ENCODE data around the gene CA7.

The CA7 gene

GRCh38 chr16:66849549-66849948, 5.3 kb downstream of the CA7 start:
- DNase-seq (ENCODE audit: low read depth): no peak
- no peak overlapping the region for H3K4me3 ChIP-seq (replicated peaks; ENCODE audit: low read depth, low read length)
- TF ChIP-seq, protein P1, sequence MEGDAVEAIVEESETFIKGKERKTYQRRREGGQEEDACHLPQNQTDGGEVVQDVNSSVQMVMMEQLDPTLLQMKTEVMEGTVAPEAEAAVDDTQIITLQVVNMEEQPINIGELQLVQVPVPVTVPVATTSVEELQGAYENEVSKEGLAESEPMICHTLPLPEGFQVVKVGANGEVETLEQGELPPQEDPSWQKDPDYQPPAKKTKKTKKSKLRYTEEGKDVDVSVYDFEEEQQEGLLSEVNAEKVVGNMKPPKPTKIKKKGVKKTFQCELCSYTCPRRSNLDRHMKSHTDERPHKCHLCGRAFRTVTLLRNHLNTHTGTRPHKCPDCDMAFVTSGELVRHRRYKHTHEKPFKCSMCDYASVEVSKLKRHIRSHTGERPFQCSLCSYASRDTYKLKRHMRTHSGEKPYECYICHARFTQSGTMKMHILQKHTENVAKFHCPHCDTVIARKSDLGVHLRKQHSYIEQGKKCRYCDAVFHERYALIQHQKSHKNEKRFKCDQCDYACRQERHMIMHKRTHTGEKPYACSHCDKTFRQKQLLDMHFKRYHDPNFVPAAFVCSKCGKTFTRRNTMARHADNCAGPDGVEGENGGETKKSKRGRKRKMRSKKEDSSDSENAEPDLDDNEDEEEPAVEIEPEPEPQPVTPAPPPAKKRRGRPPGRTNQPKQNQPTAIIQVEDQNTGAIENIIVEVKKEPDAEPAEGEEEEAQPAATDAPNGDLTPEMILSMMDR (IDR thresholded peaks at IDR 0.05; ENCODE audit: low read length, missing control alignments): no peak

GRCh38 chr16:66850115-66850815, 6.1 kb downstream of the CA7 start:
- TF ChIP-seq, protein P1 (IDR thresholded peaks at IDR 0.05; ENCODE audit: low read length, missing control alignments): no peak
- DNase-seq (ENCODE audit: low read depth): no peak
- no peak overlapping the region for H3K4me3 ChIP-seq (replicated peaks; ENCODE audit: low read depth, low read length)

GRCh38 chr16:66851166-66851964, 7.2 kb downstream of the CA7 start:
- DNase-seq (ENCODE audit: low read depth): no peak
- no peak overlapping the region for H3K4me3 ChIP-seq (replicated peaks; ENCODE audit: low read depth, low read length)
- TF ChIP-seq, protein P1 (IDR thresholded peaks at IDR 0.05; ENCODE audit: low read length, missing control alignments): no peak

- TF ChIP-seq, protein P1 (IDR thresholded peaks at IDR 0.05; ENCODE audit: low read length, missing control alignments): no peak
- no peak for DNase-seq (ENCODE audit: low read depth)
- no peak overlapping the region for H3K4me3 ChIP-seq (replicated peaks; ENCODE audit: low read depth, low read length)
These were observed 9.3 kb downstream of the CA7 start for GRCh38 chr16:66853261-66854139.

DNA sequence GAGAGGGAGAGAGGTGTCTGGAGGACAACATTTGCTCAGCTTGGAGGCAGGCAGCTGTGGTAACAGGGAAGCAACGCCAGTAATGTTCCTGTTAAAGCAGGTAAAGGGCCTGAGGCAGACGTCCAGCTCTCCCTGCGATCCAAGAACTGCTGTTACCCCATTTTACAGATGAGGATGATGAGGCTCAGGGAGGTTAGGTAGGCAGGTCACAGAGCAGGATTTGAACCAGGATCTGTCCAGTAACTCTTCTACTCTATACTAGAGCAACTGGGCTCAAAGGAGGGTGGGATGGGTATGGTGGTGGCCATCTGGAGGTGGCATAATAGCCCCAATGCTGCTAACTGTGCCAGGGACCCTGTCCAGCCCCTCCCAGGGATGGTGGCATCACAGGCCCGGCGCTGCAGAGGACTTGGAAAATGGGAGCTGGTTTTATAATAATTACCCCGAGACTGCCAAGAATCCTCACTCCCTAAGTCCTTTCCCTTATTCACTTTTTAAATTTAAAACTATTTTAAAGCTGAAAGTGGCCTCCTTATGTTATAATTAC, 12.0 kb downstream of the CA7 start:
- TF ChIP-seq, protein P1 (IDR thresholded peaks at IDR 0.05; ENCODE audit: low read length, missing control alignments): no peak
- DNase-seq (ENCODE audit: low read depth): no peak
- H3K4me3 ChIP-seq (replicated peaks; ENCODE audit: low read depth, low read length): no peak overlapping the region

- H3K4me3 ChIP-seq (replicated peaks; ENCODE audit: low read depth, low read length): no peak overlapping the region
- no peak for DNase-seq (ENCODE audit: low read depth)
- TF ChIP-seq, protein P1 (IDR thresholded peaks at IDR 0.05; ENCODE audit: low read length, missing control alignments): no peak
These were observed 12.6 kb downstream of the CA7 start for GRCh38 chr16:66856801-66857200.

Measured in fibroblast of pulmonary artery (primary cell).